ENCODE results near the gene DENND2D. TPM values are rescaled to one million over a fixed set of nuclear protein-coding genes. Genes with fewer than 3 reads are reported as not detected.

DENND2D gene
- total RNA-seq, 1 experiment from 2014 or later: 0.11 TPM

- no CpG with 5 or more reads among the region's 1 CpG for WGBS (ENCODE audit: extremely low coverage, insufficient read length, low lambda C conversion rate)
- Histone ChIP-seq H3K23me2 (ENCODE audit: insufficient read length, low read depth, low read length, poor library complexity, severe bottlenecking) (no peaks in the 10 kb centered on the region), H4K8ac (replicated peaks; ENCODE audit: insufficient read length, low read depth, low read length) (no peak overlapping the region), H2BK20ac (ENCODE audit: low read depth, low read length, poor library complexity, severe bottlenecking) (no peak overlapping the region), H3K79me1 (ENCODE audit: insufficient read depth, low read depth, low read length, poor library complexity, severe bottlenecking) (no peaks in the 10 kb centered on the region), H2BK120ac (ENCODE audit: low read depth, low read length, poor library complexity, severe bottlenecking) (no peak overlapping the region), H3K4me1 (ENCODE audit: insufficient read depth, low read length) (peaks cover 4% of the 10 kb centered on the region; the same call in 1 of the 2 replicates), H3K4ac (ENCODE audit: low read depth, low read length) (no peak overlapping the region), H2AK5ac (ENCODE audit: insufficient read length, low read length) (no peak overlapping the region), H3K56ac (ENCODE audit: insufficient read length, low read depth, low read length) (no peak overlapping the region), H2AFZ (ENCODE audit: low read length) (no peak overlapping the region), H3K14ac (ENCODE audit: insufficient read depth, low read length) (no peak overlapping the region), H3K9me3 (ENCODE audit: control insufficient read depth, low read depth, low read length) (no peaks in the 10 kb centered on the region), H2BK15ac (ENCODE audit: low read depth, low read length) (no peak overlapping the region), H2BK12ac (ENCODE audit: insufficient read length, low read depth, low read length) (no peak overlapping the region), H3T11ph (ENCODE audit: low read length) (no peak overlapping the region), H4K5ac (ENCODE audit: insufficient read length, low read depth, low read length) (no peak overlapping the region), H2BK5ac (ENCODE audit: insufficient read length, low read length) (no peak overlapping the region), H3K18ac (ENCODE audit: insufficient read length, low read depth, low read length) (no peak overlapping the region), H3K79me2 (ENCODE audit: insufficient read depth, low read length) (no peaks in the 10 kb centered on the region), H3K27me3 (ENCODE audit: insufficient read depth, low read length) (no peaks in the 10 kb centered on the region; the same call in 1 of the 2 replicates), H3K4me2 (ENCODE audit: insufficient read depth, insufficient read length, low read length) (no peak overlapping the region), H3K23ac (ENCODE audit: insufficient read length, low read depth, low read length) (no peak overlapping the region), H4K91ac (ENCODE audit: insufficient read length, low read depth, low read length) (no peak overlapping the region), H3K9ac (ENCODE audit: extremely low read depth, insufficient read length, low read length) (no peak overlapping the region), H3K27ac (ENCODE audit: insufficient read length, low read depth, low read length) (no peak overlapping the region), H4K20me1 (ENCODE audit: control insufficient read depth, insufficient read depth, insufficient read length) (no peaks in the 10 kb centered on the region)
- no peaks in the 10 kb centered on the region for H3K27me3 Mint-ChIP-seq (ENCODE audit: low read depth)
- TF ChIP-seq CTCF (conservative IDR thresholded peaks at IDR 0.05): no peak
- no peak overlapping the region for H3K4me3 Mint-ChIP-seq
- no peak for DNase-seq
- peaks cover 0 to 4% (median 0%) of the 10 kb centered on the region in 3 experiments; a peak in 2 of 7 replicates for H3K36me3 Mint-ChIP-seq (ENCODE audit: insufficient read depth in 1 of 3, low read depth in 3 of 3)
- H3K9me3 Mint-ChIP-seq: no peaks in the 10 kb centered on the region; a peak in 1 of 5 replicates
- H3K27ac Mint-ChIP-seq: no peak overlapping the region
- H3K4me1 Mint-ChIP-seq: peaks cover 30 to 37% of the 10 kb centered on the region in 2 experiments
Observed at GRCh38 chr1:111211921-111212320, 11.5 kb upstream of the DENND2D start.

All from H9 (cell line).